ENCODE data around the gene TOR2A. TPM values are rescaled to one million over a fixed set of nuclear protein-coding genes. Genes with fewer than 3 reads are reported as not detected.
A peak's percentile ranks its signal among the peaks of the same experiment; 100 is the strongest.

Gene TOR2A
- total and polyA plus RNA-seq, 2 of the 8 experiments (the other 6 are each of a cell fraction or from before 2014, with no cell fraction given): 18.7 to 24.9 TPM

- H2AFZ ChIP-seq (ENCODE audit: low read length): no peak overlapping the region
- H3K4me1 ChIP-seq (replicated peaks in 1 of 4; ENCODE audit: control insufficient read depth in 3 of 4, insufficient read depth in 4 of 4, low read length in 3 of 4): peaks cover 4 to 21% (median 11%) of the 10 kb centered on the region in 4 experiments
- H3K79me1 ChIP-seq (ENCODE audit: low read depth, low read length): no peaks in the 10 kb centered on the region
- H3K18ac ChIP-seq (ENCODE audit: extremely low read depth, low read length): no peak overlapping the region
- H3K27ac ChIP-seq (ENCODE audit: low read depth, low read length): no peak overlapping the region
- H3K23me2 ChIP-seq (ENCODE audit: low read depth, low read length): no peaks in the 10 kb centered on the region; the same call in 1 of the 2 replicates
- 0 out of 2 replicates have a peak overlapping the region, but pooled peaks have one; percentile 80 for H2BK12ac ChIP-seq (ENCODE audit: low read depth, low read length)
- H3K14ac ChIP-seq (ENCODE audit: insufficient read length): no peak overlapping the region
- H4K8ac ChIP-seq (ENCODE audit: extremely low read depth, insufficient read depth, low read length): no peak overlapping the region
- no peak overlapping the region for H3K4ac ChIP-seq (replicated peaks; ENCODE audit: insufficient read length, low read depth, low read length)
- CTCF ChIA-PET (ENCODE audit: partially characterized antibody): interaction anchor here (1.1 to 14.6 kb wide), 9 partner anchors 10 to 154 kb away, joined by 3 to 227 read pairs (median 7); partner anchors contain the start of genes CDK9, SH2D3C and TOR2A
- no peak overlapping the region for H4K5ac ChIP-seq (ENCODE audit: insufficient read length, low read depth, low read length)
- H2BK5ac ChIP-seq (ENCODE audit: low read depth, low read length): 0 out of 2 replicates have a peak overlapping the region, but pooled peaks have one; percentile 52
- no peak overlapping the region for H3K4me3 ChIP-seq (ENCODE audit: extremely low read depth in 1 of 4, insufficient read depth in 2 of 4, low read depth in 3 of 4, low read length in 4 of 4)
- no peak overlapping the region for H3K9ac ChIP-seq (replicated peaks in 1 of 4; ENCODE audit: extremely low read depth in 1 of 4, low read depth in 3 of 4, low read length in 3 of 4)
- H3K23ac ChIP-seq (ENCODE audit: insufficient read length): no peak overlapping the region
- H3K9me3 ChIP-seq (ENCODE audit: insufficient read depth in 2 of 2, low read depth in 1 of 2, low read length in 1 of 2): no peaks in the 10 kb centered on the region
- H3K79me2 ChIP-seq (ENCODE audit: control insufficient read depth in 1 of 2, insufficient read depth in 2 of 2, low read length in 2 of 2): no peaks in the 10 kb centered on the region
- POLR2A ChIA-PET (ENCODE audit: partially characterized antibody): interaction anchor here (0.8 to 1.9 kb wide), 5 partner anchors 13 to 35 kb away, joined by 3 to 7 read pairs (median 3); partner anchors contain the start of gene FPGS
- no peak overlapping the region for H3K56ac ChIP-seq (replicated peaks; ENCODE audit: insufficient read length, low read depth, low read length)
- no peaks in the 10 kb centered on the region for H4K20me1 ChIP-seq (replicated peaks in 1 of 2; ENCODE audit: control insufficient read depth in 1 of 2, insufficient read depth in 2 of 2, low read length in 2 of 2)
- H2AK5ac ChIP-seq (ENCODE audit: low read depth, low read length): no peak overlapping the region; the same call in 1 of the 2 replicates
- 80% methylated on average over 9 of the region's 13 CpGs; no CpG with 5 or more reads in 1 of the 2 experiments for WGBS, 2 experiments (ENCODE audit: extremely low coverage in 1 of 2, insufficient coverage in 1 of 2, insufficient read length in 1 of 2, insufficient replicate concordance in 2 of 2, low coverage in 1 of 2, low lambda C conversion rate in 2 of 2, missing lambda C conversion rate in 1 of 2)
- no peaks in the 10 kb centered on the region for H3K36me3 ChIP-seq (ENCODE audit: control insufficient read depth in 2 of 4, insufficient read depth in 4 of 4, low read length in 3 of 4)
- H2BK20ac ChIP-seq (ENCODE audit: low read length): no peak overlapping the region
- DNase-seq (ENCODE audit: low read depth in 1 of 2, low spot score in 2 of 2): no peak
- no peak overlapping the region for H3K4me2 ChIP-seq (ENCODE audit: insufficient read depth in 1 of 2, low read depth in 2 of 2, low read length in 2 of 2)
- no peak overlapping the region for H2BK120ac ChIP-seq (replicated peaks; ENCODE audit: low read depth, low read length)
- no peaks in the 10 kb centered on the region for H3K27me3 ChIP-seq (replicated peaks in 1 of 4; ENCODE audit: control insufficient read depth in 3 of 4, extremely low read depth in 1 of 4, insufficient read depth in 3 of 4, low read length in 3 of 4)
- no peak overlapping the region for H2BK15ac ChIP-seq (ENCODE audit: low read length)
- no peak overlapping the region for H4K91ac ChIP-seq (replicated peaks; ENCODE audit: insufficient read length, low read length)
- no peak for FAIRE-seq
- TF ChIP-seq BACH1 (IDR thresholded peaks at IDR 0.05; ENCODE audit: low read length) (no peak), CTCF (IDR thresholded peaks at IDR 0.05; ENCODE audit: control extremely low read depth in 1 of 3, insufficient read depth in 1 of 3, low read depth in 1 of 3, low read length in 3 of 3) (no peak), NANOG (IDR thresholded peaks at IDR 0.05; ENCODE audit: insufficient read depth, low read depth, low read length, poor library complexity, severe bottlenecking) (no peak), GTF2F1 (IDR thresholded peaks at IDR 0.05; ENCODE audit: borderline replicate concordance, low read depth, low read length) (no peak), PHF8 (conservative IDR thresholded peaks at IDR 0.05; ENCODE audit: low read depth, low read length) (no peak), CEBPB (IDR thresholded peaks at IDR 0.05; ENCODE audit: low read depth, low read length) (no peak), HDAC2 (IDR thresholded peaks at IDR 0.05; ENCODE audit: borderline replicate concordance in 1 of 2, low read depth in 2 of 2, low read length in 2 of 2) (no peak), ATF3 (IDR thresholded peaks at IDR 0.05; ENCODE audit: insufficient read depth, low read depth, low read length) (no peak), BCL11A (IDR thresholded peaks at IDR 0.05; ENCODE audit: low read depth in 2 of 2, low read length in 2 of 2) (no peak), POU5F1 (IDR thresholded peaks at IDR 0.05; ENCODE audit: low read depth, low read length) (no peak)
Observed at GRCh38 chr9:127767909-127768331, 32.8 kb upstream of the TOR2A start.
